H1 (cell line): ENCODE data around the gene CACNG4. TPM values are rescaled to one million over a fixed set of nuclear protein-coding genes. Genes with fewer than 3 reads are reported as not detected.

ENCODE experiments used
- CTCF ChIA-PET: fragments of 300-600 bp; sonication (Branson Sonifier 250); formaldehyde crosslinking; loops from one replicate; lab custom pipeline; 2021; ENCODE audit not compliant: partially characterized antibody; lab: Charles Lee
- POLR2A ChIA-PET: fragments of 300-600 bp; sonication (Branson Sonifier 250); formaldehyde crosslinking; loops from one replicate; lab custom pipeline; 2021; ENCODE audit warnings: inconsistent platforms; ENCODE audit not compliant: partially characterized antibody; lab: Charles Lee
- DNase-seq, 2 experiments: peaks; one replicate each; pipeline versions ENCODE4 v3.0.0 to v3.0.0-alpha.2; 2010 to 2022; ENCODE audit warnings: low spot score in 2 of 2, low read depth in 1 of 2, mixed read lengths in 1 of 2
- FAIRE-seq: peaks from 2 replicates; lab custom pipeline; 2011; peaks lifted over from hg19 to GRCh38; lab: Jason Lieb, UNC
- H2AFZ ChIP-seq: 2 replicates; pipeline ENCODE4 v1.8.1; 2012; ENCODE audit warnings: low read length, inconsistent platforms
- H2AK5ac ChIP-seq: 2 replicates; pipeline ENCODE4 v1.6.1; 2013; ENCODE audit warnings: low read depth, low read length
- H2BK120ac ChIP-seq: replicated peaks from 2 replicates; pipeline ENCODE3; 2013; ENCODE audit warnings: low read depth, low read length, inconsistent platforms
- H2BK12ac ChIP-seq: 2 replicates; pipeline ENCODE4 v1.6.1; 2013; ENCODE audit warnings: low read depth, low read length
- H2BK15ac ChIP-seq: 2 replicates; pipeline ENCODE4 v1.6.1; 2013; ENCODE audit warnings: low read length
- H2BK20ac ChIP-seq: 2 replicates; pipeline ENCODE4 v1.6.1; 2013; ENCODE audit warnings: low read length
- H2BK5ac ChIP-seq: 2 replicates; pipeline ENCODE4 v1.6.1; 2013; ENCODE audit warnings: low read depth, low read length
- H3K14ac ChIP-seq: 2 replicates; pipeline ENCODE4 v1.6.1; 2013; ENCODE audit warnings: inconsistent platforms; ENCODE audit not compliant: insufficient read length
- H3K18ac ChIP-seq: 2 replicates; pipeline ENCODE4 v1.6.1; 2013; ENCODE audit warnings: low read length; ENCODE audit errors: extremely low read depth
- H3K23ac ChIP-seq: 2 replicates; pipeline ENCODE4 v1.6.1; 2013; ENCODE audit warnings: inconsistent platforms; ENCODE audit not compliant: insufficient read length
- H3K23me2 ChIP-seq: 2 replicates; pipeline ENCODE4 v1.6.1; 2013; ENCODE audit warnings: low read depth, low read length
- H3K27ac ChIP-seq: 2 replicates; pipeline ENCODE4 v1.6.1; 2011; ENCODE audit warnings: low read depth, low read length, inconsistent platforms
- H3K27me3 ChIP-seq, 4 experiments: replicated peaks in 1 of 4; 1 replicate in 1 of 4; 2 replicates in 3 of 4; pipeline versions ENCODE4 v1.6.1 to v1.8.1; 2011 to 2013; ENCODE audit warnings: low read length in 3 of 4, mild to moderate bottlenecking in 3 of 4, inconsistent platforms in 2 of 4, mixed read lengths in 2 of 4, moderate library complexity in 1 of 4; ENCODE audit not compliant: control insufficient read depth in 3 of 4, insufficient read depth in 3 of 4; ENCODE audit errors: extremely low read depth in 1 of 4
- H3K36me3 ChIP-seq, 4 experiments: 2 replicates each; pipeline versions ENCODE4 v1.6.1 to v1.8.1; 2011 to 2013; ENCODE audit warnings: mild to moderate bottlenecking in 4 of 4, low read length in 3 of 4, moderate library complexity in 2 of 4, control low read depth in 1 of 4, inconsistent platforms in 1 of 4; ENCODE audit not compliant: insufficient read depth in 4 of 4, control insufficient read depth in 2 of 4
- H3K4ac ChIP-seq: replicated peaks from 2 replicates; pipeline ENCODE3; 2013; ENCODE audit warnings: low read length, low read depth, mixed read lengths, inconsistent platforms; ENCODE audit not compliant: insufficient read length
- H3K4me1 ChIP-seq, 4 experiments: replicated peaks in 1 of 4; 1 replicate in 1 of 4; 2 replicates in 3 of 4; pipeline versions ENCODE4 v1.6.1 to v1.8.1; 2011 to 2013; ENCODE audit warnings: low read length in 3 of 4, inconsistent platforms in 2 of 4, mixed read lengths in 1 of 4; ENCODE audit not compliant: insufficient read depth in 4 of 4, control insufficient read depth in 3 of 4
- H3K4me2 ChIP-seq, 2 experiments: 2 replicates each; pipeline versions ENCODE4 v1.6.1 to v1.8.1; 2011 to 2013; ENCODE audit warnings: low read depth in 2 of 2, low read length in 2 of 2, control low read depth in 1 of 2, inconsistent platforms in 1 of 2, mild to moderate bottlenecking in 1 of 2; ENCODE audit not compliant: insufficient read depth in 1 of 2
- H3K4me3 ChIP-seq, 4 experiments: fragments of 200-600, 300-600 bp in 1 of 4; sonication (generic), shearing (Covaris generic), sonication (Bioruptor Twin) in 1 of 4; 2 replicates each; pipeline versions ENCODE4 v1.5.1 to v1.8.1; 2011 to 2016; ENCODE audit warnings: low read length in 4 of 4, low read depth in 3 of 4, control low read depth in 2 of 4, inconsistent platforms in 2 of 4, mild to moderate bottlenecking in 2 of 4, mixed read lengths in 1 of 4, moderate library complexity in 1 of 4; ENCODE audit not compliant: insufficient read depth in 2 of 4; ENCODE audit errors: extremely low read depth in 1 of 4
- H3K56ac ChIP-seq: replicated peaks from 2 replicates; pipeline ENCODE3; 2013; ENCODE audit warnings: low read depth, mild to moderate bottlenecking, mixed read lengths, low read length, inconsistent platforms; ENCODE audit not compliant: insufficient read length
- H3K79me1 ChIP-seq: 2 replicates; pipeline ENCODE4 v1.6.1; 2013; ENCODE audit warnings: low read depth, low read length, control low read depth
- H3K79me2 ChIP-seq, 2 experiments: 2 replicates each; pipeline versions ENCODE4 v1.6.1 to v1.8.1; 2012 to 2013; ENCODE audit warnings: low read length in 2 of 2, mild to moderate bottlenecking in 2 of 2, inconsistent platforms in 1 of 2; ENCODE audit not compliant: insufficient read depth in 2 of 2, control insufficient read depth in 1 of 2
- H3K9ac ChIP-seq, 4 experiments: replicated peaks in 1 of 4; 1 replicate in 1 of 4; 2 replicates in 3 of 4; pipeline versions ENCODE4 v1.6.1 to v1.8.1; 2011 to 2013; ENCODE audit warnings: low read depth in 3 of 4, low read length in 3 of 4, control low read depth in 2 of 4, mild to moderate bottlenecking in 2 of 4, moderate library complexity in 2 of 4, inconsistent platforms in 1 of 4; ENCODE audit errors: extremely low read depth in 1 of 4
- H3K9me3 ChIP-seq, 2 experiments: 2 replicates each; pipeline versions ENCODE4 v1.6.1 to v1.8.1; 2012 to 2013; ENCODE audit warnings: mild to moderate bottlenecking in 2 of 2, moderate library complexity in 2 of 2, control low read depth in 1 of 2, inconsistent platforms in 1 of 2, low read depth in 1 of 2, low read length in 1 of 2, mixed read lengths in 1 of 2; ENCODE audit not compliant: insufficient read depth in 2 of 2
- H4K20me1 ChIP-seq, 2 experiments: replicated peaks in 1 of 2; 2 replicates each; pipeline versions ENCODE3 to v1.8.1; 2011 to 2013; ENCODE audit warnings: inconsistent platforms in 2 of 2, low read length in 2 of 2, mild to moderate bottlenecking in 1 of 2; ENCODE audit not compliant: insufficient read depth in 2 of 2, control insufficient read depth in 1 of 2
- H4K5ac ChIP-seq: 2 replicates; pipeline ENCODE4 v1.6.1; 2013; ENCODE audit warnings: low read length, low read depth, mixed read lengths, inconsistent platforms; ENCODE audit not compliant: insufficient read length
- H4K8ac ChIP-seq: 2 replicates; pipeline ENCODE4 v1.8.0; 2013; ENCODE audit warnings: mild to moderate bottlenecking, moderate library complexity, low read length, inconsistent platforms; ENCODE audit not compliant: insufficient read depth; ENCODE audit errors: extremely low read depth
- H4K91ac ChIP-seq: replicated peaks from 2 replicates; pipeline ENCODE3; 2013; ENCODE audit warnings: low read length, mixed read lengths, inconsistent platforms; ENCODE audit not compliant: insufficient read length
- BRCA1 ChIP-seq: IDR thresholded peaks from 2 replicates; pipeline ENCODE4 v1.6.1; 2012; ENCODE audit warnings: low read depth, low read length, improper control_type of control experiment
- CBX5 ChIP-seq: fragments of 300-800, 300-1000 bp; sonication (generic); IDR thresholded peaks from 2 replicates; pipeline ENCODE4 v1.7.1; 2016; ENCODE audit warnings: antibody characterized with exemption, low read length, low read depth
- CTCF ChIP-seq, 3 experiments: IDR thresholded peaks; 1 replicate in 2 of 3; 2 replicates in 1 of 3; pipeline versions ENCODE4 v1.5.1 to v1.6.1; 2011; ENCODE audit warnings: low read length in 3 of 3, mild to moderate bottlenecking in 3 of 3, inconsistent platforms in 2 of 3, low read depth in 1 of 3, moderate library complexity in 1 of 3; ENCODE audit not compliant: insufficient read depth in 1 of 3; ENCODE audit errors: control extremely low read depth in 1 of 3
- JUN ChIP-seq: IDR thresholded peaks from 2 replicates; pipeline ENCODE4 v1.6.1; 2011; ENCODE audit warnings: low read depth, mild to moderate bottlenecking, improper control_type of control experiment, low read length
- KDM4A ChIP-seq: IDR thresholded peaks from one replicate; pipeline ENCODE4 v1.7.1; 2012; ENCODE audit warnings: low read depth, mild to moderate bottlenecking, moderate library complexity, low read length, inconsistent platforms; ENCODE audit not compliant: severe bottlenecking
- NANOG ChIP-seq: IDR thresholded peaks from 2 replicates; pipeline ENCODE4 v1.6.1; 2011; ENCODE audit warnings: low read length, low read depth, mild to moderate bottlenecking, inconsistent platforms; ENCODE audit not compliant: insufficient read depth, poor library complexity, severe bottlenecking
- POLR2AphosphoS5 ChIP-seq: IDR thresholded peaks from 2 replicates; pipeline ENCODE4 v1.6.1; 2011; ENCODE audit warnings: low read depth, low read length
- TBP ChIP-seq: IDR thresholded peaks from 2 replicates; pipeline ENCODE4 v1.6.1; 2011; ENCODE audit warnings: low read depth, low read length, improper control_type of control experiment
- WGBS, 2 experiments: shearing (Covaris generic) in 1 of 2; methylation state at CpG; one replicate each; pipeline versions ENCODE4 v1.1.6 to v1.1.7; 2013 to 2015; ENCODE audit warnings: low lambda C conversion rate in 2 of 2, mixed read lengths in 2 of 2, inconsistent platforms in 1 of 2, low coverage in 1 of 2, missing lambda C conversion rate in 1 of 2; ENCODE audit not compliant: insufficient replicate concordance in 2 of 2, insufficient coverage in 1 of 2, insufficient read length in 1 of 2; ENCODE audit errors: extremely low coverage in 1 of 2, missing lambda C conversion rate in 1 of 2; 5-methylcytosine and 5-hydroxymethylcytosine counted together
- polyA plus RNA-seq, 7 experiments: library from polyadenylated mRNA; depleted of rRNA in 3 of 7; stranded (reverse) in 5 of 7; unstranded in 2 of 7; fragments of >200 nt in 5 of 7; fragments of 200-250 nt in 2 of 7; gene quantifications; 1 replicate in 5 of 7; 2 replicates in 1 of 7; 4 replicates in 1 of 7; pipeline versions ENCODE4 v1.2.1 to v1.2.3, GENCODE V29; 2011 to 2013; ENCODE audit warnings: missing spikeins in 2 of 7, mixed read lengths in 2 of 7
- total RNA-seq: library from RNA; stranded (reverse); fragmentation: NEBNext Ultra II Directional; extraction: Animal tissue kit (Norgen Biotek cat#: 25700); gene quantifications from 2 replicates; pipeline ENCODE4 v1.2.1, GENCODE V29; 2021

The CACNG4 gene
- total and polyA plus RNA-seq, 2 of the 8 experiments (the other 6 are each of a cell fraction or from before 2014, with no cell fraction given): 3.6 to 5.6 TPM

DNA sequence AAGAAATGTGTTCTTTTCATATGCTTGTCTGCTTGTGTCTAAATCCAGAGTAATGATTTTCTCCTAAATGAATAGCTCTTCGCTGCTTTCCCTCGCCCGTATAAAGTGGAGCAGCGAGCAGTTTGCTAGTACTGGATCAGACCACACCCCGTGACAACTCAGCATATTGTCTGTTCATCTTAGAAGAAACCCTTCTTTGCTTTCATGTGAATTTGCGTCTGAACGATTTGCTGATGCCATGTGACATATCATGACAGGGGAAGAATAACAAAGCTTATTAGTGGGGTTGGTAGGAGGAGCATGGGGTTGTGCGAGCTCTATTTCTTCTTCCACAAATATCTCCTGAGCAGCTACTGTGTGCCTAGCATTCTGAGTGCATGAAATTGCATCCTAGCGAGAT lies 44.1 kb upstream of the CACNG4 start:
- Histone ChIP-seq H2BK5ac (no peak overlapping the region), H3K9me3 (no peaks in the 10 kb centered on the region; a peak in 1 of 4 replicates), H3K27me3 (no peaks in the 10 kb centered on the region), H2BK12ac (no peak overlapping the region), H2BK120ac (no peak overlapping the region), H4K20me1 (peaks cover 0 to 2% of the 10 kb centered on the region in 2 experiments), H3K14ac (no peak overlapping the region), H2AK5ac (no peak overlapping the region), H2BK20ac (no peak overlapping the region), H2BK15ac (no peak overlapping the region), H3K4ac (no peak overlapping the region), H4K5ac (no peak overlapping the region), H4K91ac (no peak overlapping the region), H3K27ac (no peak overlapping the region), H2AFZ (no peak overlapping the region), H3K36me3 (no peaks in the 10 kb centered on the region), H3K56ac (no peak overlapping the region), H3K4me2 (no peak overlapping the region), H3K79me1 (no peaks in the 10 kb centered on the region), H3K4me3 (no peak overlapping the region), H4K8ac (no peak overlapping the region), H3K23me2 (no peaks in the 10 kb centered on the region; the same call in 1 of the 2 replicates), H3K4me1 (no peaks in the 10 kb centered on the region), H3K9ac (no peak overlapping the region), H3K79me2 (no peaks in the 10 kb centered on the region), H3K18ac (no peak overlapping the region), H3K23ac (no peak overlapping the region)
- POLR2A ChIA-PET: interaction anchor here (1.5 kb wide), 1 partner anchor 24 kb away, joined by 3 read pairs; no protein-coding TSS in a partner anchor
- DNase-seq (no peak), FAIRE-seq (no peak)
- CTCF ChIA-PET: interaction anchor here (0.6 to 1.7 kb wide), 6 partner anchors 11 to 160 kb away, joined by 3 to 4 read pairs (median 4); no protein-coding TSS in a partner anchor
- WGBS, 2 experiments: 87% methylated on average over 9 of the region's 9 CpGs; no CpG with 5 or more reads in 1 of the 2 experiments
- TF ChIP-seq NANOG (no peak), BRCA1 (no peak), KDM4A (no peak), POLR2AphosphoS5 (no peak), TBP (no peak), JUN (no peak), CBX5 (no peak), CTCF (IDR thresholded peaks at IDR 0.05; ENCODE audit: control extremely low read depth in 1 of 3, insufficient read depth in 1 of 3, low read depth in 1 of 3, low read length in 3 of 3) (no peak)
